ENCODE results near the gene PID1. TPM values are rescaled to one million over a fixed set of nuclear protein-coding genes. Genes with fewer than 3 reads are reported as not detected.

Gene PID1
- total RNA-seq, 1 donor from 2014 or later, result 51.4 TPM

- Histone ChIP-seq H3K27me3 (no peaks in the 10 kb centered on the region), H3K4me3 (no peak overlapping the region), H3K4me1 (peaks cover 5% of the 10 kb centered on the region), H3K27ac (no peak overlapping the region), H3K9me3 (no peaks in the 10 kb centered on the region), H3K36me3 (no peaks in the 10 kb centered on the region)
- DNase-seq (no peak), ATAC-seq (no peak)
- intact Hi-C loops (cut with DNase I), result no loop called here
- TF ChIP-seq CTCF (IDR thresholded peaks at IDR 0.05), result no peak
Measured at GRCh38 chr2:229261076-229261475, 10.0 kb downstream of the PID1 start.

GRCh38 chr2:229257985-229258384 lies 13.1 kb downstream of the PID1 start:
- no peaks in the 10 kb centered on the region for H3K4me1 ChIP-seq
- intact Hi-C loops (cut with DNase I), result no loop called here
- H3K36me3 ChIP-seq, result no peaks in the 10 kb centered on the region
- ATAC-seq (peak; percentile 60), DNase-seq (no peak)
- H3K9me3 ChIP-seq, result no peaks in the 10 kb centered on the region
- no peak for TF ChIP-seq CTCF (IDR thresholded peaks at IDR 0.05)
- no peaks in the 10 kb centered on the region for H3K27me3 ChIP-seq
- H3K27ac ChIP-seq, result no peak overlapping the region
- no peak overlapping the region for H3K4me3 ChIP-seq

GRCh38 chr2:229256376-229256775 lies 14.7 kb downstream of the PID1 start:
- ATAC-seq, result no peak
- TF ChIP-seq CTCF (IDR thresholded peaks at IDR 0.05), result no peak

DNA sequence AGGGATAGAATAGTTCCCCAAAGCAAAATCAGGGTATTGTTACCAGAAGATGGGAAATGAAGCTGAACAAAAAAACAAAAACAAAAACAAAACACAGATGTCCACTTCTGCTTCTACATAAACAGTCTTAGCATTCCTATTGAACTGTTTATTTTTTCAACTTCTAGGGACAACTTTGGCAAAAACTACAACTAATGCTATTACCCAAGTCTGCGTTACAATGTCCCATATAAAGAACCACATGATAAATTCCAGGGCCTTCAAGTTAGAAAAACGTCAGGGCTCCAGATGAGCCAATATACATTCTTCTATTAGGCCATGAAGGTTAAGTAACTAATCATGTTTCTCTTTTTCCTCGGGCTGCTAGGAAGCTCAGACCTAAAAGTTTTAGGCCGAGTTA lies 16.9 kb downstream of the PID1 start:
- Histone ChIP-seq H3K4me1 (no peaks in the 10 kb centered on the region), H3K9me3 (no peaks in the 10 kb centered on the region), H3K4me3 (no peak overlapping the region), H3K27me3 (no peaks in the 10 kb centered on the region), H3K36me3 (no peaks in the 10 kb centered on the region), H3K27ac (no peak overlapping the region)
- DNase-seq, result no peak
- intact Hi-C loops (cut with DNase I), result no loop called here
- no peak for ATAC-seq
- no peak for TF ChIP-seq CTCF (IDR thresholded peaks at IDR 0.05)

More at GRCh38 chr2:229256376-229256775, 14.7 kb downstream of the PID1 start:
- Histone ChIP-seq H3K36me3 (no peaks in the 10 kb centered on the region), H3K4me3 (no peak overlapping the region), H3K4me1 (no peaks in the 10 kb centered on the region), H3K27ac (no peak overlapping the region), H3K9me3 (no peaks in the 10 kb centered on the region), H3K27me3 (no peaks in the 10 kb centered on the region)
- intact Hi-C loops (cut with DNase I), result no loop called here
- DNase-seq, result no peak

GRCh38 chr2:229252996-229253395 lies 18.1 kb downstream of the PID1 start:
- DNase-seq, result no peak
- intact Hi-C loops (cut with DNase I), result no loop called here
- Histone ChIP-seq H3K4me3 (no peak overlapping the region), H3K27me3 (no peaks in the 10 kb centered on the region), H3K36me3 (no peaks in the 10 kb centered on the region), H3K4me1 (no peaks in the 10 kb centered on the region), H3K9me3 (no peaks in the 10 kb centered on the region), H3K27ac (no peak overlapping the region)
- ATAC-seq, result no peak
- TF ChIP-seq CTCF (IDR thresholded peaks at IDR 0.05), result no peak

- H3K27me3 ChIP-seq, result no peaks in the 10 kb centered on the region
- no peak overlapping the region for H3K27ac ChIP-seq
- ATAC-seq (no peak), DNase-seq (no peak)
- no peaks in the 10 kb centered on the region for H3K4me1 ChIP-seq
- H3K4me3 ChIP-seq, result no peak overlapping the region
- no peak for TF ChIP-seq CTCF (IDR thresholded peaks at IDR 0.05)
- no peaks in the 10 kb centered on the region for H3K9me3 ChIP-seq
- H3K36me3 ChIP-seq, result no peaks in the 10 kb centered on the region
- intact Hi-C loops (cut with DNase I), result no loop called here
Measured at GRCh38 chr2:229252280-229252679, 18.8 kb downstream of the PID1 start.
